Activated CD8-positive, alpha-beta memory T cell treated with anti-CD3 and anti-CD28 coated beads for 1 hour (primary cell): Measurements from ENCODE around the gene APOLD1.
"Not testable (repeated sequence)": the region's sequence is repeated elsewhere in the genome, so short reads cannot be mapped to it uniquely, and the experiment has no call there.

ENCODE experiments used
- DNase-seq, 2 donors: peaks; one replicate each; pipeline ENCODE4 v3.0.0-alpha.2; 2020; ENCODE audit warnings: low read depth in 1 of 2; ENCODE audit errors: extremely low read depth in 1 of 2

The APOLD1 gene

GRCh38 chr12:12784911-12785814, at the start of gene APOLD1:
Gene APOLD1, plus strand, starts transcription at chr12:12785659. Its CDS starts 33 bp downstream, at chr12:12785692.
- no peak for DNase-seq

GRCh38 chr12:12736759-12737676, 48.4 kb upstream of the APOLD1 start:
- DNase-seq = no peak

DNA sequence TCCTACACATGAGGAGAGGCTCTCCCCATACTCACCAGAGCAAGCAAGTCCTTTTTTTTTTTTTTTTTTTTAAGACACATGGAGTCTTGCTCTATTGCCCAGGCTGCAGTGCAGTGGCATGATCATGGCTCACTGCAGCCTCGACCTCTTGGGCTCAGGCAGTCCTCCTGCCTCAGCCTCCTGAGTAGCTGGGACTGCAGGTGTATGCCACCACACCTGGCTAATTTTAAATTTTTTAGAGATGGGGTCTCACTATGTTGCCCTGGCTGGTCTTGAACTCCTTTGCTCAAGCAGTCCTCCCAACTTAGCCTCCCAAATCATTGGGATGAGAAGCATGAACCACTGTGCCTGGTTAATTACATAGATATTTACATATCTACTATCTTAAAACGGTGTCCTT, 47.3 kb upstream of the APOLD1 start:
- DNase-seq = not testable (repeated sequence)

- no peak for DNase-seq
These were observed 43.8 kb upstream of the APOLD1 start for GRCh38 chr12:12741660-12742059.

DNA sequence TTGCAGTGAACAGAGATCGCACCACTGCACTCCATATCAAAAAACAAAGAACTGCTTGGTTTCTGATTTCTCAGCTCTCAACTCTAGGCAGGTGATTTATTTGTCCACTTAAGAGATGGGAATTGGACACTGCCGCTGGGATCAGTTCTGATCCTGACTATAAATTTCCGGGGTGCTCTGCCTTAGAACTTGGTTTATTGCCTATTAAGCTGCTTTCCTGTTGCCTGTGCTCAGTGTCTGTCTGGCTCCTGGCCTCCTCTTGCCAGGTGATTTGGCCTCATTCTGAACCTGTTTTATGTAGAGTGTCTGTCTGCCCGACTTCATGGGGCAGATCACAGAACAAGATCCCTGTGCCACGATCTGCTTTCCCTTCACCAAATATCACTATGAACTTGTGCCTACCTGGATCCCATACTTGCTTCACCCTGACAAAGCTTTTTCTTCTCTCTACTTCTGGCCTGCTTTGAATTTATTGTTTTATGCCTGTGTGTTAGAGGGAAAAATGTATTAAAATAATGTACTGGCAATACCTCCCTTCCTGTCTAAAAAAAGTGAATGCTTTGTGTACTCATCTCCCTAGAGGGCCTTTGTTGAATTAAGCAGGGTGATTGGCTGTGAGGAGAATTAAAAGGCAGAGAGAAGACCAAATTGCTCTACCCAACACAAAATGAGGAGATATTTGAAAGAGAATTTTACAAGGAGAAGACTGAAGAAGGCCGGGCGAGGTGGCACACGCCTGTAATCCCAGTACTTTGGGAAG, 40.7 kb upstream of the APOLD1 start:
- DNase-seq = no peak

DNA sequence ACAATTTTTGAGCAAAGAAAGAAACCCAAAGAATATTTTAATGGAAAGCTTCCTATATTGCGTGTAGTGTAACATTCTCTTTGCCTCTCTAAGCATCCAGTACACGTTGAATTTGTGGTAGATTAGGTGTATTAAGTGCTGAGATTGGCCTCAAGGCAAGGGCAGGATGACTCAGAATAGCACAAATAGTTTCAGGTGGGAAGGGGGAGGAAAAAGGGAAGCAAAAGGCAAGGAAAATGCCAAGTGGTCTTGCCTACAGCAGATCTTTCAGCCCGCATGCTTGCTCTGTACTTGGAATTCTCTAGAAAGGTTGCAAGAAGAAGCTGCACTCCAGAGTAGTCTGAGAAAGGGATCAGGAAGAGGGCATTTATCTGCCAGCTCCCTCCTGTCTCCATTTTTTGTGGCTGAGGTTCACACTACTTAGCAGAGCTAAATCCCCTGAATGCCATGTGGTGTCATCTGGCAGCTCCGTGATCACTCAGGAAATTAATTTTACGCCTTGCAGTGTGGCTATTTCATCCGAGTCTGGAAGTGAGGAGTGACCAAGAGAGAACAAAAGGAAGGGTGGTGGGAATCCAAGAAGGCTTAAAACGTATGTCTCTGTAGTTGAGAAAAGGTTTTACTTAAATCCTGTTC, 39.8 kb upstream of the APOLD1 start:
- no peak for DNase-seq

DNA sequence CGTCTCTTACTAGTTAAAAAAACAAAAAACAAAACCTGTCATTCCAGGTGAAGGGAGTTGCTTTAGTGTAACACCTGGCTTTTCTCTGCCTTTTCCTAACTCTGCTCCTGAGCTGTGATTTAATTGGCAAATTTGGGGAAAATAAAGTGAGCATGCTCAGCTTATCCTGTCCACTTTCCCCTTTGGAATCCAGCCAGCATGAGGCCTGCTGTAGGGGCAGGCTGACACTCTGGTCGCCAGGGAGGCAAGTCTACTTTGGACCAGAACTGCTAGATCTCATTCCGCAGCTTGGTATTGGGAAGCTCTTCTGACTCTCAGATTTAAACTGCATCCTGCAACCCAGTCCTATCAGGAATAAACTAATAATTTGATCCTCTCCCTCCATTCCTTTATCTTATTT, 38.2 kb upstream of the APOLD1 start:
- DNase-seq = no peak

GRCh38 chr12:12748044-12748443, 37.4 kb upstream of the APOLD1 start:
- DNase-seq = no peak

DNA sequence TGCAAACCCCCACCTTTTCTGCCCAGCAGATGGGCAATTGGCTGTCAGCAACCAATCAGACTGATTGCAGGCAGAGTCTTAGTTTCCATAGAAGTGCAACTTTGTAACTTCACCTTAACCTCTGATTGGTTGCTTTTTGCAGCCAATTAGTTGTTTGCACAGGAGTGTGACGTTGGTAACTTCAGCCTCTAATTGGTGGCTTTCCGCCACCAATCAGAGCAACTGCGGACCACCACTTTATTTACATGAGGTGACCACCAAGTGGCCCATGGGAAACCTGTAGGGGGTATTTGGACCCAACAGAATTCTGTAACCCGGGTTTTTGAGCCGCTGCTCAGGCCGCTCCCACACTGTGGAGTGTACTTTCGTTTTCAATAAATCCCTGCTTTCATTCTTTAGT, 36.0 kb upstream of the APOLD1 start:
- no peak for DNase-seq

GRCh38 chr12:12755923-12756322, 29.5 kb upstream of the APOLD1 start:
- no peak for DNase-seq

- no peak for DNase-seq
These were observed 28.3 kb upstream of the APOLD1 start for GRCh38 chr12:12757121-12757520.

DNA sequence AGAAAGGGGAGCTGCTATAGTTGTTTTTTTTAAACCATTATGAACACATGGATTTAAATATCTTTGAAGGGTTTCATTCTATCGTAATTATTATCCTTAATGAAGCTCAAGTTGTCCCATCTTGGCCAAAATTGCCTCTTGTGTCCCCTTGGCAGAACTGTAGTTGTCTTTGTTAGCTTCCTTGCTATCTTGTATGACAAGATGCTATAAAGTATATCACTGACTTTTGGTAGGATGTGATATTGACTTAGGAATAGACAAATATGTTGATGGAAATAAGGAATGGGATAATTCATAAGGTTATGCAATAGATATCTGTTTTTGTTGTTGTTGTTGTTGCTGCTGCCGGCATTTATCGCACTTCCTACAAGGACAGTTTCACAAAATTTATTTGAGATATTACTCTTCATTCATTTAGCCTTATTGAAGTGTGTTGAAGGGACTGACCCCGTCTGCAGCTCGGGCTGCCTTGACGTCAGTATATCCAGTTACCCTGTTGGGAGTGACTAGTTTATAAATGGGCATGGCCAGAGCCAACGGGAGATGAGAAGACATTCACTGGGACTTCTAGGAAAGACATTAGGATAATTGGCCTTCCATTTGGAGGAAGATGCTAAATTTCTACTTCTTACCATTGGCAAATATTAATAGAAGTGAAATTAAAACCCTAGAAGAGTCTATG, 26.1 kb upstream of the APOLD1 start:
- no peak for DNase-seq

DNA sequence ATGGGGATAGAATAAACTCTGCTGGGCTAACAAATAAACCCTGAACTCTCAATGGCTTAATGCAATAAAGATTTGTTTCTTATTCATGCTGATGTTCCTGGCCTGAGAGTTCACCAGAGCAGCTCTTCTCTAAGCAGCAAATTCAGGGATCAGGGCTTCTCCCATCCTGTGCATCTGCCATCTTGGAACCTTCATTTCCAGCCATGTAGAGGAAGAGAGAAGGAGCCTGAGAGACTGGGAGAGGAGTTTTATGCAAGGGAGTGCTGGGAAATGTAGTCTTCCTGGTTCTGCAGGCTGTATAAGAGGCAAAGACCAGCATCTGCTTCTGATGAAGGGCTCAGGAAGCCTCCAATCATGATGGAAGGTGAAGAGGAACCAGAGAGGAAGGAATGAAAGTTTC, 20.6 kb upstream of the APOLD1 start:
- DNase-seq = no peak

GRCh38 chr12:12770262-12770661, 15.2 kb upstream of the APOLD1 start:
- DNase-seq = no peak

GRCh38 chr12:12774791-12775190, 10.7 kb upstream of the APOLD1 start:
- DNase-seq = no peak

DNA sequence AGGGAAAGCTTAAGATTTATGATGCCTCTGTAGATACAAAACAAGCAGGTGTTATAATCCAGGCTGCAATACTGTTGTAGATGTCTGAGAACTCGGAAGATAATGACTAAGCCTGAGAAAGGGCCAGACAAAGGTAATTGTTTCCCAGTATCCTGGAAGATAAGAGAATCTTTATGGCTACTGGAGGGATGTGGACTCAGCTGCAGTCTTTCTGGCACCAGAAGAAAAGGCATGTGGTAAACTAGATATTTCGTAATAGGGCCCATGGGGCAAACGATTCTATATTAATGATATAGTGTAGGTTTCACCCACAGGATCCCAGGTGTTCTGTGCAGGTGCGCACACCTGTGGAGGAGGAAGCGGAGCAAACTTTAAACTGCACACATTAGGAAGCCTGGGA, 9.2 kb upstream of the APOLD1 start:
- no peak for DNase-seq

DNA sequence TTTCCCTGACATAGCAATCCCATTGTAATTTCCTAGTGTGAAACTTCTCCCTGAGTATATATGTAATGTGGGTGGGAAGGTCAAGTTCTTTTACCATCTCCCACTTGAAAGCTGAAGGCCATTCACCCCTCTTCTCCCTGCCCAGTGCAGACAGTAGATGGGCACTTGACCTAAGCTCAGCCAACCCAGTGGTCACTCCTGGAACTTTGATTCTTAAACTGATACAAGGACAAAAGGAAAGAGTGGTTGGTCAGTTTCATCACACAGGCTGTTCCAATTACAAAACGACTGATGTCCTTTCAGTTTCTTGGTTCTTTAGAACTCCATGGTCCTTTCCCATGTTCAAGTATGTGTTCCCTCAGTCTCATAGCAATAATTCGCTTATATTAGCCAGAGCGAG, 8.4 kb upstream of the APOLD1 start:
- DNase-seq = no peak

- no peak for DNase-seq
These were observed 6.5 kb upstream of the APOLD1 start for GRCh38 chr12:12779007-12779406.

- no peak for DNase-seq
These were observed 5.9 kb upstream of the APOLD1 start for GRCh38 chr12:12779529-12779928.

GRCh38 chr12:12784116-12784515, 1.3 kb upstream of the APOLD1 start:
- no peak for DNase-seq
